ENCODE measurements around the gene CORO2B. TPM values are rescaled to one million over a fixed set of nuclear protein-coding genes. Genes with fewer than 3 reads are reported as not detected.

Gene CORO2B
- total RNA-seq, 1 donor from 2014 or later, result 82.5 TPM

DNA sequence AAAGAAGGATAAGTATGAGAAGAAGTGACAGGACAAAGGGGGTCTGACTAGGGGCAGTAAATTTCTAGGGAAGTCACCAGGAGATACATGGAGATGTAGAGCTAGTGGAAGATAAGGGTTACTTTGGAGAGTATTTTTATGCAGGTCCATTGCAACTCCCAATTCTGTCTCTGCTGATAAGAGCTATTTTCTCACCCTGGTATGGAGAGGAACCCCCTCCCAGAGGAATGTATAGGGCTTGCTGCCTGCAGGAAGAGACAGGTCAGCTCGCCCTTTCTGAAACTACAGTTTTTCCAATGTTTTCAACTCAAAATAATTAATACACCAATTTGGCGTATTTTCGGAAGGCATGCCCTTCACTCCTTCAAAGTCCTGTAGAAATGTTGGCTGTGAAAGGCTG lies 11.4 kb upstream of the CORO2B start:
- Mint-ChIP-seq H3K36me3 (ENCODE audit: low read depth) (no peaks in the 10 kb centered on the region), H3K4me3 (ENCODE audit: unreplicated experiment) (no peak overlapping the region), H3K27ac (ENCODE audit: unreplicated experiment) (peak overlapping the region; percentile 13), H3K27me3 (ENCODE audit: low read depth) (no peaks in the 10 kb centered on the region), H3K4me1 (ENCODE audit: low read depth) (peaks cover 32% of the 10 kb centered on the region), H3K9me3 (ENCODE audit: low read depth) (no peaks in the 10 kb centered on the region)
- TF ChIP-seq, protein P1, sequence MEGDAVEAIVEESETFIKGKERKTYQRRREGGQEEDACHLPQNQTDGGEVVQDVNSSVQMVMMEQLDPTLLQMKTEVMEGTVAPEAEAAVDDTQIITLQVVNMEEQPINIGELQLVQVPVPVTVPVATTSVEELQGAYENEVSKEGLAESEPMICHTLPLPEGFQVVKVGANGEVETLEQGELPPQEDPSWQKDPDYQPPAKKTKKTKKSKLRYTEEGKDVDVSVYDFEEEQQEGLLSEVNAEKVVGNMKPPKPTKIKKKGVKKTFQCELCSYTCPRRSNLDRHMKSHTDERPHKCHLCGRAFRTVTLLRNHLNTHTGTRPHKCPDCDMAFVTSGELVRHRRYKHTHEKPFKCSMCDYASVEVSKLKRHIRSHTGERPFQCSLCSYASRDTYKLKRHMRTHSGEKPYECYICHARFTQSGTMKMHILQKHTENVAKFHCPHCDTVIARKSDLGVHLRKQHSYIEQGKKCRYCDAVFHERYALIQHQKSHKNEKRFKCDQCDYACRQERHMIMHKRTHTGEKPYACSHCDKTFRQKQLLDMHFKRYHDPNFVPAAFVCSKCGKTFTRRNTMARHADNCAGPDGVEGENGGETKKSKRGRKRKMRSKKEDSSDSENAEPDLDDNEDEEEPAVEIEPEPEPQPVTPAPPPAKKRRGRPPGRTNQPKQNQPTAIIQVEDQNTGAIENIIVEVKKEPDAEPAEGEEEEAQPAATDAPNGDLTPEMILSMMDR (IDR thresholded peaks at IDR 0.05), result no peak
- DNase-seq (ENCODE audit: low spot score), result no peak

DNA sequence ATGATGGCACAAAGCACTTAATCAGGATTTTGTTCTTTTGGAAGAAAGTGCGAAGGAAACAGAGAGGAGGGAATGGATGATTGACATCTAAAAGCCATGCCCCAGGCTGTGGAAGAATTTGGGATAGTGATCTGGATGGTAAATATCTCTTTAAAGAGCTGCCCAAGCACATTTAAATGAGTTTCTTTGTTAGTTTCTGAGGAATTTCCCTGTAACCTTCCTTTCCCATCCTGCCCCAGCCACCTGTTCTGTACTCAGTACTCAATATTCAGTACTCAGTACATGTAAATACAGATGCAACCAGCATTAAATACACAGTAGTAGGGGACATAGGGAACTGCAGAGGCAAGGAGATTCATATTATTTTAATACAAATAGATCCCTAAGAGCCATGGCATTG lies 7.8 kb upstream of the CORO2B start:
- DNase-seq (ENCODE audit: low spot score), result no peak
- TF ChIP-seq, protein P1 (IDR thresholded peaks at IDR 0.05), result no peak
- Mint-ChIP-seq H3K27ac (ENCODE audit: unreplicated experiment) (no peak overlapping the region), H3K4me1 (ENCODE audit: low read depth) (peaks cover 23% of the 10 kb centered on the region), H3K36me3 (ENCODE audit: low read depth) (no peaks in the 10 kb centered on the region), H3K9me3 (ENCODE audit: low read depth) (no peaks in the 10 kb centered on the region), H3K4me3 (ENCODE audit: unreplicated experiment) (no peak overlapping the region), H3K27me3 (ENCODE audit: low read depth) (no peaks in the 10 kb centered on the region)

DNA sequence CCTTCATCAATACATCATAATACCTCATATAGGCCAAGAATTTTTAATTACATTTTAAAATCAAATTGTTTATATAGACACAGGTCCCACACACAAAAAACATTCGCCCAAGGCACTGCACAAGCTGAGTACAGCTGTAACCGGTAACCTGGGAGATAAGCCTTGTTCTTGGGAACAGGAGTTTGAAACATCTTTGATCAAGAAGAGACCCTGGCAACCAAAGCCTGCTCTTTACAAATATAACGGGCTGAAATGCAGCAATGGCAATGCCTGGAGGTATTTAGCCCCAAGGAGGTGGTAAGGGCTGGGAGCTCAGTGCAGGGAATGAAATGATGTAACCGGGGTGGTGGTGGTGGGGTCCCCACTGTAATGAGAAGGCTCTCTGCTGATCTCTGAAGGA lies 7.2 kb upstream of the CORO2B start:
- Mint-ChIP-seq H3K27me3 (ENCODE audit: low read depth) (no peaks in the 10 kb centered on the region), H3K4me3 (ENCODE audit: unreplicated experiment) (no peak overlapping the region), H3K4me1 (ENCODE audit: low read depth) (peaks cover 21% of the 10 kb centered on the region), H3K27ac (ENCODE audit: unreplicated experiment) (no peak overlapping the region), H3K9me3 (ENCODE audit: low read depth) (no peaks in the 10 kb centered on the region), H3K36me3 (ENCODE audit: low read depth) (no peaks in the 10 kb centered on the region)
- TF ChIP-seq, protein P1 (IDR thresholded peaks at IDR 0.05), result no peak
- no peak for DNase-seq (ENCODE audit: low spot score)

DNA sequence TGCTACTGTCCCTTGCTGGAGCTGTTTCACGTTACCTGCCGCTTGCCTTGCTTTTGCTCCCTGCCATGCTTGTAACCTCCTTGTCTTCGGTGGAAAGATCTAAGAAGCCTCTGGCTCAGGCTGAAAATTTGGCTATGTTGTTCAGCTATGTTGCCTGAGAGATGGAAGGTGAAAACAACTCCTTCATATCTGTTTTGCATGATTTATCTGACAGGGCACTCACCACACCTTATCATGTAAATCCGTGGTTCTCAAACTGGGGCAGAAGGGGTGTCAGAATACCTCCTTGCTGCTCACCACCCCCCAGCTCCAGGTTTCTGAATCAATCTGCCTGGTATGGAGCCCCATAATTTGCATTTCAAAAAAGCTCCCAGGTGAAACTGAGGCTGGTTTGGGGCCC lies 6.5 kb upstream of the CORO2B start:
- Mint-ChIP-seq H3K36me3 (ENCODE audit: low read depth) (no peaks in the 10 kb centered on the region), H3K27me3 (ENCODE audit: low read depth) (no peaks in the 10 kb centered on the region), H3K4me3 (ENCODE audit: unreplicated experiment) (no peak overlapping the region), H3K27ac (ENCODE audit: unreplicated experiment) (no peak overlapping the region), H3K9me3 (ENCODE audit: low read depth) (no peaks in the 10 kb centered on the region), H3K4me1 (ENCODE audit: low read depth) (peaks cover 22% of the 10 kb centered on the region)
- TF ChIP-seq, protein P1 (IDR thresholded peaks at IDR 0.05), result no peak
- DNase-seq (ENCODE audit: low spot score), result no peak

DNA sequence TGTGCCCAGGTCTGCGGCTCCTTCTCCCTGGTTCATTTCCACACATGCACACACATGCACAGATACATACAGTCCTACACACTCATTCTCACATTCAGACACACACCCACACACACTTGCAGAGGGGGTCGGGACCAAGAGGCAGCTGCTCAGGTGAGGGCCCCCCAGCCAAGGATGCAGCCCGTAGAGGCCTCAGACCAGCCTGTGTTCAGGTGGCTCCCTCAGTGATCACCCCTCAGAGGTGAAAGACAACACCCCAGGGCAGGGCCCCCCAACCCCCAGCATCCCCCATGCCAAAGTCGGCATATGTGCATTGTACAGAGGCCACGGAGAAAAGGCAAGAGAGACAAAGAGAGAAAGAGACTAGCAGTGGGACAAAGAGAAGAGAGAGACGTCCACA lies 5.9 kb upstream of the CORO2B start:
- peak; percentile 68 for DNase-seq (ENCODE audit: low spot score)
- H3K36me3 Mint-ChIP-seq (ENCODE audit: low read depth), result no peaks in the 10 kb centered on the region
- no peaks in the 10 kb centered on the region for H3K9me3 Mint-ChIP-seq (ENCODE audit: low read depth)
- peaks cover 26% of the 10 kb centered on the region for H3K4me1 Mint-ChIP-seq (ENCODE audit: low read depth)
- TF ChIP-seq, protein P1 (IDR thresholded peaks at IDR 0.05), result no peak
- no peak overlapping the region for H3K4me3 Mint-ChIP-seq (ENCODE audit: unreplicated experiment)
- H3K27ac Mint-ChIP-seq (ENCODE audit: unreplicated experiment), result no peak overlapping the region
- H3K27me3 Mint-ChIP-seq (ENCODE audit: low read depth), result no peaks in the 10 kb centered on the region
